Measurements from ENCODE around the gene ASXL1. TPM values are rescaled to one million over a fixed set of nuclear protein-coding genes. Genes with fewer than 3 reads are reported as not detected.

Gene ASXL1
- polyA plus RNA-seq, 2 of the 4 experiments (the other 2 are of a cell fraction), result 35.7 to 36.0 TPM

GRCh38 chr20:32462900-32463641 lies 104.9 kb downstream of the ASXL1 start:
- no peak for ATAC-seq
- ChIA-PET POLR2A (no interaction called here), CTCF (no interaction called here)
- no peak for DNase-seq (ENCODE audit: low read depth in 1 of 2, low spot score in 1 of 2)
- H3K27ac ChIP-seq, result peak overlapping the region; percentile 78 to 84; a peak in 5 of 6 replicates
- no peak overlapping the region for H3K4me3 ChIP-seq
- H3K4me2 ChIP-seq, result peak overlapping the region; percentile 42; the same call in 2 of the 3 replicates
- H3K9me3 ChIP-seq, result no peaks in the 10 kb centered on the region
- peaks cover 56% of the 10 kb centered on the region for H3K4me1 ChIP-seq
- no peak for FAIRE-seq
- WGBS (ENCODE audit: missing lambda C conversion rate), result 89% methylated on average over 13 of the region's 15 CpGs
- TF ChIP-seq CHD4 (IDR thresholded peaks at IDR 0.05; ENCODE audit: borderline replicate concordance), result no peak
- no peak for TF ChIP-seq CBX8 (IDR thresholded peaks at IDR 0.05)
- no peak for TF ChIP-seq ELK1 (IDR thresholded peaks at IDR 0.05; ENCODE audit: low read depth, low read length)
- no peak for TF ChIP-seq TFCP2L1 (CRISPR knock-in tag; IDR thresholded peaks at IDR 0.05)
- TF ChIP-seq CHD2 (IDR thresholded peaks at IDR 0.05; ENCODE audit: low read length, partially characterized antibody), result no peak
- TF ChIP-seq RFX5 (IDR thresholded peaks at IDR 0.05), result no peak
- no peak for TF ChIP-seq MAFK (IDR thresholded peaks at IDR 0.05; ENCODE audit: partially characterized antibody)
- no peak for TF ChIP-seq EHF (CRISPR knock-in tag; IDR thresholded peaks at IDR 0.05)
- no peak for TF ChIP-seq MAX (IDR thresholded peaks at IDR 0.05)
- no peak for TF ChIP-seq NPAS2 (CRISPR knock-in tag; IDR thresholded peaks at IDR 0.05; ENCODE audit: borderline replicate concordance)
- TF ChIP-seq ZFP36 (IDR thresholded peaks at IDR 0.05; ENCODE audit: borderline replicate concordance, partially characterized antibody), result no peak
- TF ChIP-seq HEYL (CRISPR knock-in tag; IDR thresholded peaks at IDR 0.05), result no peak
- no peak for TF ChIP-seq HMGXB4 (CRISPR knock-in tag; IDR thresholded peaks at IDR 0.05; ENCODE audit: borderline replicate concordance)
- TF ChIP-seq MAZ (IDR thresholded peaks at IDR 0.05; ENCODE audit: borderline replicate concordance, low read depth, low read length), result no peak
- no peak for TF ChIP-seq HOXA7 (CRISPR knock-in tag; IDR thresholded peaks at IDR 0.05)
- TF ChIP-seq JUN (IDR thresholded peaks at IDR 0.05), result no peak
- no peak for TF ChIP-seq POLR2A (IDR thresholded peaks at IDR 0.05; ENCODE audit: low read length)

GRCh38 chr20:32463642-32464400 lies 105.7 kb downstream of the ASXL1 start:
- TF ChIP-seq MAFK (IDR thresholded peaks at IDR 0.05; ENCODE audit: partially characterized antibody), result no peak
- TF ChIP-seq MAX (IDR thresholded peaks at IDR 0.05), result 0 out of 2 replicates have a peak, but pooled peaks have one; percentile 27
- no peak for FAIRE-seq
- H3K27ac ChIP-seq, result peak overlapping the region; percentile 78 to 84
- H3K4me1 ChIP-seq, result peaks cover 54% of the 10 kb centered on the region
- H3K4me3 ChIP-seq, result no peak overlapping the region
- CTCF ChIA-PET, result no interaction called here
- H3K9me3 ChIP-seq, result no peaks in the 10 kb centered on the region
- H3K4me2 ChIP-seq, result peak overlapping the region; percentile 42
- ATAC-seq, result no peak
- DNase-seq (ENCODE audit: low read depth in 1 of 2, low spot score in 1 of 2), result no peak
- POLR2A ChIA-PET, result no interaction called here
- WGBS (ENCODE audit: missing lambda C conversion rate), result 72% methylated on average over 20 of the region's 28 CpGs
